HG02973 (cell line): ENCODE measurements around the gene SHC1.

Experiments used
- ATAC-seq: cut with Tn5 transposase; IDR thresholded peaks from one replicate; pipeline ENCODE4 v1.9.1; 2021; ENCODE audit warnings: moderate library complexity; ENCODE audit not compliant: unreplicated experiment

SHC1 gene

DNA sequence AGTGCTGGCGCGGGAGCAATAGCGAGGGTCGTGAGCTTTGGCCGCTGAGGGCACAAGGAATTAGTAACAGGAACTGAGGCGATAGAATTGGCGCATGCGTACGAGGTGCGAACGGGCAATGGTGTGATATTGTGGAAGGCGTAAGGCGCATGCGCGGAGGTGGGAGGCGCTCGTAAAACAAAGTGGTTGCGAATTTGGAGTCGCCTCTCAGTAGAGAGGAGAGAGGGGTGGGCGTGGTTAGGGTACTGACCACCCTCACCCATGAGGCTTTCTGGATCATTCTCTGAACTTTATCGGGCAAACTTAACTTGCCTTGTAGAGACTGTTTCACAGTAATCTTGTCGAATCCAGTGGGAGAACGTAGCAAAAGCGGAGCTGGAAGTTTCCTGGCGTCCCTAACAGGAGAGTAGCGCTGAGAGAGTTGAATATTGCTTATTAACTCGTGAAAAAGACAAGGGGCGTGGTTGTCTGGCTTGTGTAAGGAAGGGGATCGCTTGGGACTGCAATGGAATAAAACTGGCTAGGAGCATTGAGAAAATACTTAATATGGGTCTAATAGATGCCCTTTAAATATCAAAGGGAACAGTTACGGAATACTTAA lies 4.4 kb upstream of the SHC1 start:
- peak; percentile 35 for ATAC-seq

GRCh38 chr1:154974102-154974807 lies 3.7 kb upstream of the SHC1 start, which contains the start of gene CKS1B:
TSS of gene CKS1B (plus strand) at chr1:154974681. CDS start at chr1:154974746, 65 bp downstream.
- peak; percentile 68 for ATAC-seq

- ATAC-seq, result no peak
Measured at GRCh38 chr1:154973344-154974101, 3.0 kb upstream of the SHC1 start.

- no peak for ATAC-seq
Measured at GRCh38 chr1:154972517-154973343, 2.2 kb upstream of the SHC1 start.

DNA sequence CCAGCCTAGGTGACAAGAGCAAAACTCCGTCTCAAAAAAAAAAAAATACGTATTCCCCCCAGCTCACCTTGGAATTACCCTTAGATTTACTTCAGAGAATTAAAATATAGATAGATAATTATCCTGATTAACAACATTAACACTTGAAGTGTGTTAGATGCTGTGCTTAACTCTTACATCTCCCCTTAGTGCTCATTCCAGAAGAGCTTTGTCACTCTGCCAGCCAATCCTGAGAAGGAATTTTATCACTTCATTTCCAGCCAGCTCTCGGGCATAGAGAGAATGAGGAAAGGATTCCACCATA lies 1.6 kb upstream of the SHC1 start:
- no peak for ATAC-seq

- no peak for ATAC-seq
Measured at GRCh38 chr1:154971341-154971998, 923 bp upstream of the SHC1 start.

DNA sequence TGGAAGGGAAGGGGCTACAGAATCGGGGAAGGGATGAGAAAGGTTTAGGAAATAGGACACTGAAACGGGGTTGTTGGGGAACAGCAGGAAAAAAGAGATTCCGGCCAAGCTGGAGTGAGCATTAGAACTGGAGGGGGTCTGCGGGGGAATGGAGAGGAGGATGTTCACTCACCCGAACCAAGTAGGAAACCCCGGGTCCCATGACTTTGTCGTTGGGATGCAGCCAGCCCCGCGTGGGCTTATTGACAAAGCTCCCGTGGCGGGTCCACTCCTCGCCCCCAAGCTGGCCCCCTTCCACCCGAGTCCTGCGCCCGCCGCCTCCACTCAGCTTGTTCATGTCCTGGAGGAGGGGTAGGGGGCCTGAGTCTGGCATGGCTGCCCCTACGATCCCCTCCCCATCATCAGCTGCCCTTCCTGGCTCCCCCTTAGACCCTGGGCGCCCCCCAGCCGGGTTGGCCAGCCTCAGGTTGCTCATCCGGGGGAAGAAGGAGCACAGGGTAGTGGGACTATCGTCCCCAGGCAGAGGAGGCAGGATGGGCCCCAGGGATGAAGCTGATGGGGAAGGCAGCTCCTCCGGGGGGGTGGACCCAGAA lies 591 bp downstream of the SHC1 start:
- no peak for ATAC-seq

- no peak for ATAC-seq
Measured at GRCh38 chr1:154969246-154969645, 1.3 kb downstream of the SHC1 start.

DNA sequence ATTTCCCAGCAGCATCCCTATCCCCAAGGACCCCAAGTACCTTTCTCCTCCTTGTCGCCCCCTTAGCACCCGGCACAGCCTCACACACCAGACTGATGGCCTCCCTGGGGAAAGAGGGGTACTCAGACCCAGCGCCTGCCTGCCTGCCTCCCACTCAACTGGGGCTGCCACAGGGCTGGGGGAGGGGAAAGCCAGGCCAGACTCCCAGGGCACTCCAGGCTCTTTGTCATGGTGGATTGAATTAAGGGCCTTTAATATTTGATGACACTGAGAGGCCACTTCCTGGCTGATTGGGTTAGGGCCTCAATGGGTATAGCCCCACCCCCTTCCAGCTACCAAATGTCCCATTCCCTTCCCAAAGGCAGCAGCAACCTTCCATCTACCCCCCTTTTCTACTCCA lies 1.8 kb downstream of the SHC1 start:
- ATAC-seq, result no peak

DNA sequence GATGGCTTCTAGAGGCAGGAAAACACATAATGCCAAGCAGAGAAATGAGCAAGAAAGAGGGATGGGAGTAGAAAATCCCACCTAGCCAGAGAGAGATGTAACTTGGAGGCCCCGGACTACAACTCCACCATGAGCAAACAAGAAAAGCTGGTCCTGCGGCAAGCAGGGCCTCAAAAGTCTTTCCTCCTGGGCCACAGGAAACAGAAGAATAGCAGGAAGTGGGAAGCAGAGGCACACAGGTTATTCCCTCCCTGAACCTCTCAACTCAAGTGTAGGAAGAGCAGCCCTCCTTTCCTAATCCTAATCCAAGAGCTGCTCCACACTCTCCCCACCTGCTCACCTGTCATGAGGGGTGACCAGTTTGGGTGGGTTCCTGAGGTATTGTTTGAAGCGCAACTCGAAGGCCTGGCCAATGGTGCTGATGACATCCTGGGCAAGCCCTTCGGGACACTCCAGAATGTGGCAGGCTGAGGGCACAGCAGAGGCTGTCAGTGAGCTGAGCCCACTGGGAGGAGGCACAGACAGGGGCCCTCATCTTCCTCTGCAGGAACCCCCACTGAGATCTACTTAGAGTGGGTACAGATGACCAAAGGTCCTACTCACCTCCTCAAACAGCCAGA lies 3.1 kb downstream of the SHC1 start:
- ATAC-seq, result no peak

DNA sequence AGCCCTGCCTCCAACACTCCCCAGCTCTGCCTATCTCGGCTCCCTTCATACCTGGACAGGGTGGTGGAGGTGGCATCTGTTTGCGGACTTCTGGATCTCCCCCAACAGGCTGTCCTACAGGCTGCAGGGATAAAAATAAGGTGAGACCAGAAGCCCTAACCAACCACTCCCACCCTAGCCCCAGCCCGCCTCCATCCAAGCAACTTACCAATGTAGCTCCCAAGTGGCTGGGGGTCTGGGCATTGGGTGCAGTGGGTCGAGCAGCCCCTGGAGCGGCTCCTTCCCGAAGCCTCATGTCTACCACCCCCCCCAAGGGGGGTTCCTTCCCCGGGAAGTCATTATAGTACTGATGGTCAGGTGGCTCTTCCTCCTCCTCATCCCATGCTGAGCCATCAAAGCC lies 4.4 kb downstream of the SHC1 start:
- no peak for ATAC-seq

GRCh38 chr1:154964359-154964758 lies 6.2 kb downstream of the SHC1 start:
- ATAC-seq, result no peak

GRCh38 chr1:154963643-154964042 lies 6.9 kb downstream of the SHC1 start:
- no peak for ATAC-seq

- ATAC-seq, result no peak
Measured at GRCh38 chr1:154962795-154963330, 7.7 kb downstream of the SHC1 start.

DNA sequence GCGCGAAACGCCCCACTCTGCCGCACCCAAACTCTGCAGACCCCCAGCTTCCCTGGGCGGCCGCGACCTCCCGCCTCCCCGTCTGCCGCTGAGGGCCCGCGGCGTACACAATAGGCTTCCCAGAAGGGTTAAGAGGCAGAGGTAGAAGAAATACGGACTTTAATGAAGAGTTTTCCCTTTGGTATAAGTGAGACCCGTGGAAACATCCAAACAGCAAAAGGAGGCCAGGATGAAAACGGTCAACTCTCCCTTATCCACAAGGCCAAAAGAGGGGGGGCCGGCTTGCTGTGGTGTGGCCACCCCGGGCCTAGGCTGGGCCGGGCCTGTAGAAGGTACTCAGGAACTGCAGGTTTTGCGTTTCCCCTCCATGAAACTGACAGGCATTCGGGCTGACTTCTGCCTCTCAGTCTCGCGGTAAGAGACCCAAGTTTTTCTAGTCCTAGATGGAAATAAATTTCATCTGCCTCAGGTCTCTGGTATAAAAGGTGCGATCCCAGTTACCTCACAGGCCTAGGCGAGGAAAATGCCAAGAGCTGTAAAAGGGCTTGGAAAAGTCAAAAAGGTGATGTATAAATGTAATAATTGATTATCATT lies 8.3 kb downstream of the SHC1 start:
- ATAC-seq, result no peak

DNA sequence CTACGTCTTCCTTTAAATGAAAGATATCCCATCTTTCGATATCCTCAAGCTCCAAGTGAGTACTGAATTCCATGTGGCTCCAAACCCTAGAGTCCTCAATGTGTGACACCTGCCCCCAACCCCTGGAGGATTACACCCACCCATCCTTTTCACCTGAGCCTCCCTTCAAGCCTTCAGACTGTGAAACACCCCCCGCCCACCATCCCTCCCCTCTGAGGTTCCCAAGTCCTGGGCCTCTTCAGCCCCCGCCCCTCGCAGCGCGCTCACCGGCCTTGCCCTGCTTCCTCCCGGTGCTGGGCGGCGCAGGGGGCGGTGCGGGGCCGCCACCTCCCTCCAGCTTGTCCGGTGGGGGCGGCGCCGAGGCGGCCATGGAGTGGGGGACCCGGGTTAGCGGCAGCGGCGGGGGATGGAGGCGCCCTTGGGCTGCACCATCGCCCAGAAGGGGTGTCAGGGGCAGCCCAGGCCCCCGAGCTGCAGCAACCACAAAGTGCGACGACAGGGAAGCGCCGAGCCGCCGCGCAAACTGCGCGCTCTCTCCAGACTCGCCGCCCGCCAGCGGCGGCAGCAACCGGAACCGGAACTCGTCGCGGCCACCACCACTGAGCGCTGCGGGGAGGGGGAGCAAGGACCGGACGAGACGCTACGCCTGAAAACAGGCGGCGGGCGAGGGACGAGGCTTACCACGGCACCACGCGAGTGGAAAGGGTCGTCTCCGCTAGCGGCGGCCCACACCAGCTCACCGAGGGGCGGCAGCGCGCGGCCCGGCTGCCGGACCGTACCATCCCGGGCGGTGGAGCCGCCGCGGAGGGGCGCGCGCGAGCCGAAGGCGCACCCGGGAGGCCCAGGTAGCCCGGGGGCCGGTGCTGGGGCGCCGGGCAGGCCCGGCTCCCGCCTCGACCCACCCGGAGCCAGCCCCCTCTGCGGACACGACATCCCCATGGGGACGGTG lies 9.1 kb downstream of the SHC1 start, which contains the start of gene PYGO2:
TSS of gene PYGO2 (minus strand) at position 576 of the 949 bp plus-strand sequence. CDS start at position 370, 206 bp downstream.
- peak; percentile 58 for ATAC-seq

GRCh38 chr1:154960446-154961136 lies 10.0 kb downstream of the SHC1 start:
- ATAC-seq, result no peak

GRCh38 chr1:154959426-154959780 lies 11.1 kb downstream of the SHC1 start:
- no peak for ATAC-seq
